ENCODE results near the gene VSIG10L2. TPM values are rescaled to one million over a fixed set of nuclear protein-coding genes. Genes with fewer than 3 reads are reported as not detected.

The VSIG10L2 gene
- total RNA-seq, 1 donor from 2014 or later, result not detected

DNA sequence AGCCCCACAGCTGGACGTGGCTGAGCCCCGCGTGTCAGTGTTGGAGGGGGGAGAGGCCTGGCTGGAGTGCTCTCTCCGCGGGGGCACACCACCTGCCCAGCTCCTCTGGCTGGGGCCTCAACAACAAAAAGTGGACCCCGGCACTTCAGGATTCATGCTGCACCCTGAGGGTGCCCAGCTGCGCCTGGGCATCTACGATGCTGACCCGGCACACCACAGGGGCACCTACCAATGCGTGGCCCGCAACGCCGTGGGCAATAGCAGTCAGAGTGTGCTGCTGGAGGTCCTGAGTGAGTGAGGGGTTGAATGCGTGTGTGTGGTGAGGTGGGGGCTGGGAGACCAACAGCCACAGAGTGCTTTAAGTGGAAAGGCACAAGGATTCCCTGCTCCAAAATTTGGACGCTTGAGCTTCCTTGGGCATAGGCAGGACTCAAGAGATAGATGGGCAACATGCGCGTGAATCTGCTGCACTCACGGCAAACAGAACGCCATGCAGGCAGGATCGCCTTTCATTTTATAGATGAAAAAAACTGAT lies 7.6 kb downstream of the VSIG10L2 start:
- TF ChIP-seq, protein P1, sequence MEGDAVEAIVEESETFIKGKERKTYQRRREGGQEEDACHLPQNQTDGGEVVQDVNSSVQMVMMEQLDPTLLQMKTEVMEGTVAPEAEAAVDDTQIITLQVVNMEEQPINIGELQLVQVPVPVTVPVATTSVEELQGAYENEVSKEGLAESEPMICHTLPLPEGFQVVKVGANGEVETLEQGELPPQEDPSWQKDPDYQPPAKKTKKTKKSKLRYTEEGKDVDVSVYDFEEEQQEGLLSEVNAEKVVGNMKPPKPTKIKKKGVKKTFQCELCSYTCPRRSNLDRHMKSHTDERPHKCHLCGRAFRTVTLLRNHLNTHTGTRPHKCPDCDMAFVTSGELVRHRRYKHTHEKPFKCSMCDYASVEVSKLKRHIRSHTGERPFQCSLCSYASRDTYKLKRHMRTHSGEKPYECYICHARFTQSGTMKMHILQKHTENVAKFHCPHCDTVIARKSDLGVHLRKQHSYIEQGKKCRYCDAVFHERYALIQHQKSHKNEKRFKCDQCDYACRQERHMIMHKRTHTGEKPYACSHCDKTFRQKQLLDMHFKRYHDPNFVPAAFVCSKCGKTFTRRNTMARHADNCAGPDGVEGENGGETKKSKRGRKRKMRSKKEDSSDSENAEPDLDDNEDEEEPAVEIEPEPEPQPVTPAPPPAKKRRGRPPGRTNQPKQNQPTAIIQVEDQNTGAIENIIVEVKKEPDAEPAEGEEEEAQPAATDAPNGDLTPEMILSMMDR (IDR thresholded peaks at IDR 0.05; ENCODE audit: unreplicated experiment), result no peak
- H3K4me1 Mint-ChIP-seq (ENCODE audit: unreplicated experiment), result peaks cover 4% of the 10 kb centered on the region
- H3K4me3 Mint-ChIP-seq (ENCODE audit: unreplicated experiment), result no peak overlapping the region
- no peak overlapping the region for H3K27ac Mint-ChIP-seq (ENCODE audit: unreplicated experiment)
- no peaks in the 10 kb centered on the region for H3K9me3 Mint-ChIP-seq (ENCODE audit: unreplicated experiment)
- peaks cover 18% of the 10 kb centered on the region for H3K36me3 Mint-ChIP-seq (ENCODE audit: low read depth, unreplicated experiment)
- peaks cover 10% of the 10 kb centered on the region for H3K27me3 Mint-ChIP-seq (ENCODE audit: unreplicated experiment)
- no peak for DNase-seq (ENCODE audit: low spot score)

DNA sequence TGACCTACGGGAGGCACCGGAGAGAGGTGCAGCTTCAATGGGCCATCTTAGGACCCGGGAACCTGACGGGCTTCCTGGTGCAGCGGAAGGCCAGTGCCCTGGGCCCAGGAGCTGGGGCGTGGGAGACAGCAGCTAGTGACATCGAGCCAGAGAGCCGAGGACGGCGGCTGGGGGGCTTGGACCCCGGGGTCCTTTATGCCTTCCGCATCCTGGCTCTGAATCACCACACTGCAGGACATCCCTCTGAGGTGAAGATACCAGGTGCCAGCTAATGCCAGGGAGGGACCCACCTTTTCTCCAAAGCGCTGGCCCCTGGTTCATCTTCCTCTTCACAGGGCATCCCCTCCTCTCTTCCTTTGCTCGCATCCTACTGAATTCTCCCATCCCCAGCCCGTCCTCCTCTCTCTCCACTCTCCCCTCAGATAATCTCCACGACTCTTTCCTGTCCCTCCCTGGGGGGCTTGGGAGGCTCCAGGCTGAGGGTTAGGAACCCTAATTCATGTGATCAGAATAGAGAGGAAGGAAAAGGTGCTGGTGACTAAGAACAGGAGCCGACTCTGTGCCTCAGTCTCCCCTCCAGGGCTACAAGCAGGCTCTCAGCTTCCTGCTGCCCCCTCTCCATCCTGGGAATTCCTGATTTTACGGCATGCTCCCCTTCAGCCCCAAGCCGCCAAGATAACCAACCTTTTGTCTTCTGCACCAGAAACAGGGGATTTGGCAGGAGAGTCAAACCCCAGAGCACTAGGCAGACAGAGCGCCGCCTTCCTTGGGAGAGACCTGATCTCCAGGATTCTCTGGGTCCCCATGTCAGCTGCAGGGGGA lies 8.5 kb downstream of the VSIG10L2 start:
- peaks cover 4% of the 10 kb centered on the region for H3K4me1 Mint-ChIP-seq (ENCODE audit: unreplicated experiment)
- H3K4me3 Mint-ChIP-seq (ENCODE audit: unreplicated experiment), result no peak overlapping the region
- peaks cover 10% of the 10 kb centered on the region for H3K27me3 Mint-ChIP-seq (ENCODE audit: unreplicated experiment)
- no peak overlapping the region for H3K27ac Mint-ChIP-seq (ENCODE audit: unreplicated experiment)
- TF ChIP-seq, protein P1 (IDR thresholded peaks at IDR 0.05; ENCODE audit: unreplicated experiment), result no peak
- DNase-seq (ENCODE audit: low spot score), result no peak
- peaks cover 18% of the 10 kb centered on the region for H3K36me3 Mint-ChIP-seq (ENCODE audit: low read depth, unreplicated experiment)
- no peaks in the 10 kb centered on the region for H3K9me3 Mint-ChIP-seq (ENCODE audit: unreplicated experiment)

DNA sequence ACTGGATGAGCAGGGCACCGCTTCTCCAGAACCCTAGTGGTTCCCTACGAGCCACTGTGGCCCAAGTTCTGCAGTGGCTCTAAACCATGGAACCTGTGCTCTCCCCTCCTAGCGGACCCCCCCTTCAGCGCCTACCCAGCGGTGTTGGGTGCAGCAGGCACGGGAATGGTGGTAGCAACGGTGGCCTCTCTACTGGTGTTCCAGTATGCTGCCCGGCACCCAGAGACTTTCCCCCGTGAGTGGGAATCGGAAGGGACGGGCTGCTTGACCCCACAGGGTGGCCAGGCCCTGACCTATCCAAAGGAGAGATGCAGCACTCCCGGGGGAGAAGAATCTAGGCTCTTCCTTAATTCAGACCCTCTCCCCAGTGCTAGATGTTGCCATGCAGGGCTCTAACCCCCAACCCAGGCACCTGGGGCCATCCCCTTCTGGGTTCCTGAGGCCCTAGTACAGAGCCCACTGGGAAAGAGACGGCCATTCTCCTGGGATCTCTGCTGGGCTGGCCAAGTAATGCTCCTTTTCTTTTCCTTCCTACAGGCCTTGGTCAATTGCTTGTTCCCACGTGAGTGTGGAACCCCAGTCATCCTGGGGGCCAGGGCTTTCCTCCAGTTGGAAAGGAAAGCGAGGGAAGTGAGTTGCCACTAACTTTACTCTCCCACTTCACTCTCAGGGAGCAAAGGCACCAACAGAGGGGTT lies 9.2 kb downstream of the VSIG10L2 start:
- TF ChIP-seq, protein P1 (IDR thresholded peaks at IDR 0.05; ENCODE audit: unreplicated experiment), result no peak
- Mint-ChIP-seq H3K27me3 (ENCODE audit: unreplicated experiment) (peaks cover 10% of the 10 kb centered on the region), H3K4me3 (ENCODE audit: unreplicated experiment) (no peak overlapping the region), H3K4me1 (ENCODE audit: unreplicated experiment) (peaks cover 4% of the 10 kb centered on the region), H3K27ac (ENCODE audit: unreplicated experiment) (no peak overlapping the region), H3K9me3 (ENCODE audit: unreplicated experiment) (no peaks in the 10 kb centered on the region), H3K36me3 (ENCODE audit: low read depth, unreplicated experiment) (peaks cover 18% of the 10 kb centered on the region)
- DNase-seq (ENCODE audit: low spot score), result no peak

DNA sequence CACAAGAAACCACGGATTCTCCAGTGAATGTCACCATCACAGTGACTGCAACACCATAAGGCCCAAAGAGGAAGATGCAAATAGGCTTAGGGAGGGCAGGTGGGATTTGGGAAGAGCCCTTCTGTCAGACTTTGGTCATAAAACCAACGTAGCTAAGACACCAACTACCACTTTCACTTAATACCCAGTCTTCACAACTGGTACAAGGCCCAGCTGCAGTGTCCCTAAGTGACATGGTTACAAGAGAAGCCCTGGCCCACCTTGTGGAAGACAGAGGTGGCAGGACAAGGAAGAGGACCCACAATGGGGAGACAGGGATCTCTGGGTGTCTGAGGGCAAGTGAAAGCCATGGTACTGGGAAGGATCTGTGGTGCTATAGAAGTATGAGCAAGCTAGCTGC lies 10.0 kb downstream of the VSIG10L2 start:
- peaks cover 4% of the 10 kb centered on the region for H3K4me1 Mint-ChIP-seq (ENCODE audit: unreplicated experiment)
- peaks cover 12% of the 10 kb centered on the region for H3K27me3 Mint-ChIP-seq (ENCODE audit: unreplicated experiment)
- peaks cover 19% of the 10 kb centered on the region for H3K36me3 Mint-ChIP-seq (ENCODE audit: low read depth, unreplicated experiment)
- H3K9me3 Mint-ChIP-seq (ENCODE audit: unreplicated experiment), result no peaks in the 10 kb centered on the region
- TF ChIP-seq, protein P1 (IDR thresholded peaks at IDR 0.05; ENCODE audit: unreplicated experiment), result no peak
- H3K27ac Mint-ChIP-seq (ENCODE audit: unreplicated experiment), result no peak overlapping the region
- H3K4me3 Mint-ChIP-seq (ENCODE audit: unreplicated experiment), result peak overlapping the region; percentile 38
- no peak for DNase-seq (ENCODE audit: low spot score)

Measured in endothelial cell (in vitro differentiated cells).